ENCODE results near the gene ZSCAN2. TPM values are rescaled to one million over a fixed set of nuclear protein-coding genes. Genes with fewer than 3 reads are reported as not detected.

The ZSCAN2 gene
- total and polyA plus RNA-seq, 10 of the 15 experiments (the other 5 are each of a cell fraction or from before 2014, with no cell fraction given), result 2.7 to 13.2 (median 8.6) TPM

- intact Hi-C loops (cut with micrococcal nuclease; ENCODE audit: unreplicated experiment), result no loop called here
These were observed 67.6 kb downstream of the ZSCAN2 start for GRCh38 chr15:84668221-84668982.

More at GRCh38 chr15:84668221-84668982, 67.6 kb downstream of the ZSCAN2 start:
- POLR2A ChIA-PET, result no interaction called here
- Histone ChIP-seq H3K27me3 (replicated peaks in 1 of 2; ENCODE audit: control insufficient read depth in 2 of 2, insufficient read depth in 2 of 2, low read length in 1 of 2) (no peaks in the 10 kb centered on the region), H3K79me2 (ENCODE audit: control insufficient read depth, insufficient read depth, low read length) (no peaks in the 10 kb centered on the region), H3K36me3 (ENCODE audit: control insufficient read depth in 2 of 2, insufficient read depth in 2 of 2, low read length in 1 of 2) (peaks cover 6 to 24% of the 10 kb centered on the region in 2 experiments), H3K9ac (ENCODE audit: control insufficient read depth, insufficient read depth, low read length) (no peak overlapping the region), H3K4me1 (ENCODE audit: control insufficient read depth, insufficient read depth, low read length) (no peaks in the 10 kb centered on the region), H3K4me3 (no peak overlapping the region), H3K9me3 (replicated peaks; ENCODE audit: control insufficient read depth, insufficient read depth, low read length) (no peaks in the 10 kb centered on the region), H2AFZ (ENCODE audit: control insufficient read depth, low read depth, low read length) (no peak overlapping the region), H4K20me1 (ENCODE audit: control insufficient read depth, insufficient read depth) (no peaks in the 10 kb centered on the region), H3K27ac (ENCODE audit: control insufficient read depth, insufficient read depth) (no peak overlapping the region), H3K4me2 (ENCODE audit: control insufficient read depth, insufficient read depth) (no peak overlapping the region)
- RAD21 ChIA-PET (ENCODE audit: unreplicated experiment), result no interaction called here
- SMC1A ChIA-PET (ENCODE audit: uncharacterized antibody, unreplicated experiment), result interaction anchor here (1.2 kb wide), 1 partner anchor 9 kb away, joined by 3 read pairs; no protein-coding TSS in a partner anchor
- ATAC-seq, result no peak
- FAIRE-seq, result no peak
- TF ChIP-seq SP1 (IDR thresholded peaks at IDR 0.05; ENCODE audit: low read depth, low read length) (no peak), ATF7 (IDR thresholded peaks at IDR 0.05; ENCODE audit: low read depth) (no peak), RBBP5 (conservative IDR thresholded peaks at IDR 0.05) (no peak), ATF3 (IDR thresholded peaks at IDR 0.05; ENCODE audit: borderline replicate concordance, extremely low read depth, low read depth, low read length) (no peak), GATAD2B (conservative IDR thresholded peaks at IDR 0.05; ENCODE audit: low read depth) (no peak), RFX5 (IDR thresholded peaks at IDR 0.05; ENCODE audit: low read depth, low read length) (no peak), ZNF687 (IDR thresholded peaks at IDR 0.05) (no peak), MYC (IDR thresholded peaks at IDR 0.05; ENCODE audit: insufficient read depth, insufficient read length, insufficient replicate concordance, low read length, severe bottlenecking) (no peak), SUPT20H (IDR thresholded peaks at IDR 0.05; ENCODE audit: borderline replicate concordance, control insufficient read depth, low read depth, low read length) (no peak), JUNB (IDR thresholded peaks at IDR 0.05) (no peak), PAX5 (IDR thresholded peaks at IDR 0.05; ENCODE audit: borderline replicate concordance, low read depth, low read length) (no peak), ATF2 (IDR thresholded peaks at IDR 0.05; ENCODE audit: low read length) (no peak)
- BruUV-seq (replicated peaks), result no TSS peak
- WGBS (ENCODE audit: insufficient coverage, insufficient replicate concordance, low lambda C conversion rate, missing lambda C conversion rate), result 97% methylated on average over 3 of the region's 3 CpGs
- DNase-seq (ENCODE audit: low read depth, low spot score), result no peak
- in situ Hi-C loops (cut with MboI), result no loop called here
- CTCF ChIA-PET, result interaction anchor here (0.6 kb wide), 1 partner anchor 99 kb away, joined by 3 read pairs; no protein-coding TSS in a partner anchor

Data from GM12878 (cell line).